Mesenchymal stem cell (in vitro differentiated cells and primary cell): ENCODE measurements around the gene OTOP3.
A peak's percentile ranks its signal among the peaks of the same experiment; 100 is the strongest.

Experiments used
- DNase-seq: peaks from one replicate; pipeline ENCODE4 v3.0.0-alpha.2; 2013
- H2AFZ ChIP-seq: one replicate; pipeline ENCODE4 v1.6.1; 2013; ENCODE audit warnings: low read depth, mild to moderate bottlenecking, control low read depth, inconsistent platforms, low read length, moderate library complexity
- H2AK5ac ChIP-seq: 2 replicates; pipeline ENCODE4 v1.6.1; 2013; ENCODE audit warnings: low read length, moderate library complexity, mild to moderate bottlenecking, inconsistent platforms; ENCODE audit not compliant: severe bottlenecking
- H2BK120ac ChIP-seq: one replicate; pipeline ENCODE4 v1.6.1; 2013; ENCODE audit warnings: low read depth, mild to moderate bottlenecking, inconsistent platforms, low read length, moderate library complexity
- H2BK12ac ChIP-seq, 2 experiments: one replicate each; pipeline ENCODE4 v1.6.1; 2013; ENCODE audit warnings: inconsistent platforms in 2 of 2, low read length in 2 of 2, mild to moderate bottlenecking in 2 of 2, moderate library complexity in 2 of 2, control low read depth in 1 of 2
- H2BK15ac ChIP-seq: one replicate; pipeline ENCODE4 v1.6.1; 2013; ENCODE audit warnings: mild to moderate bottlenecking, low read depth, inconsistent platforms; ENCODE audit not compliant: poor library complexity, severe bottlenecking
- H2BK5ac ChIP-seq: 2 replicates; pipeline ENCODE4 v1.6.1; 2013; ENCODE audit warnings: low read depth, mild to moderate bottlenecking, low read length, control low read depth, inconsistent platforms; ENCODE audit not compliant: poor library complexity, severe bottlenecking
- H3K14ac ChIP-seq, 2 experiments: one replicate each; pipeline ENCODE4 v1.6.1; 2013; ENCODE audit warnings: inconsistent platforms in 2 of 2, low read length in 2 of 2, control low read depth in 1 of 2, mild to moderate bottlenecking in 1 of 2, moderate library complexity in 1 of 2
- H3K18ac ChIP-seq, 2 experiments: one replicate each; pipeline ENCODE4 v1.6.1; 2013; ENCODE audit warnings: inconsistent platforms in 2 of 2, low read length in 2 of 2, control low read depth in 1 of 2, low read depth in 1 of 2, mild to moderate bottlenecking in 1 of 2
- H3K23ac ChIP-seq, 2 experiments: one replicate each; pipeline ENCODE4 v1.6.1; 2013; ENCODE audit warnings: inconsistent platforms in 2 of 2, low read length in 2 of 2, mild to moderate bottlenecking in 2 of 2, moderate library complexity in 2 of 2, control low read depth in 1 of 2
- H3K27ac ChIP-seq: 2 replicates; pipeline ENCODE4 v1.5.1; 2013; ENCODE audit warnings: mild to moderate bottlenecking, moderate library complexity, low read length, control low read depth, inconsistent platforms; ENCODE audit not compliant: poor library complexity, severe bottlenecking
- H3K27me3 ChIP-seq, 2 experiments: 2 replicates each; pipeline versions ENCODE4 v1.6.1 to v1.7.0; 2013; ENCODE audit warnings: low read length in 2 of 2, mild to moderate bottlenecking in 2 of 2, moderate library complexity in 2 of 2, control low read depth in 1 of 2, inconsistent platforms in 1 of 2; ENCODE audit not compliant: control insufficient read depth in 1 of 2, insufficient read depth in 1 of 2
- H3K36me3 ChIP-seq, 2 experiments: 2 replicates each; pipeline versions ENCODE4 v1.6.1 to v1.7.0; 2013; ENCODE audit warnings: low read length in 2 of 2, control low read depth in 1 of 2, inconsistent platforms in 1 of 2, low read depth in 1 of 2, mild to moderate bottlenecking in 1 of 2; ENCODE audit not compliant: insufficient read depth in 2 of 2, control insufficient read depth in 1 of 2
- H3K4ac ChIP-seq, 2 experiments: one replicate each; pipeline ENCODE4 v1.6.1; 2013; ENCODE audit warnings: inconsistent platforms in 2 of 2, low read length in 2 of 2, mild to moderate bottlenecking in 2 of 2, moderate library complexity in 2 of 2, control low read depth in 1 of 2, low read depth in 1 of 2
- H3K4me1 ChIP-seq: 2 replicates; pipeline ENCODE4 v1.6.1; 2013; ENCODE audit warnings: low read depth, low read length, control low read depth; ENCODE audit not compliant: control insufficient read depth, insufficient read depth
- H3K4me2 ChIP-seq: 2 replicates; pipeline ENCODE4 v1.6.1; 2013; ENCODE audit warnings: low read length, mild to moderate bottlenecking, inconsistent platforms; ENCODE audit not compliant: poor library complexity, severe bottlenecking
- H3K4me3 ChIP-seq, 2 experiments: 2 replicates each; pipeline versions ENCODE4 v1.5.1 to v1.7.0; 2013; ENCODE audit warnings: low read length in 2 of 2, mild to moderate bottlenecking in 2 of 2, control low read depth in 1 of 2, low read depth in 1 of 2; ENCODE audit not compliant: insufficient read depth in 1 of 2
- H3K79me1 ChIP-seq: replicated peaks from 2 replicates; pipeline ENCODE4 v1.6.1; 2013; ENCODE audit warnings: mild to moderate bottlenecking, control low read depth, low read length, inconsistent platforms; ENCODE audit not compliant: poor library complexity, severe bottlenecking
- H3K9ac ChIP-seq: 2 replicates; pipeline ENCODE4 v1.7.0; 2013; ENCODE audit warnings: mild to moderate bottlenecking, low read length, moderate library complexity
- H3K9me3 ChIP-seq: 2 replicates; pipeline ENCODE4 v1.7.0; 2013; ENCODE audit warnings: mild to moderate bottlenecking, low read length; ENCODE audit not compliant: control insufficient read depth
- H4K8ac ChIP-seq: one replicate; pipeline ENCODE4 v1.6.1; 2013; ENCODE audit warnings: inconsistent platforms, mild to moderate bottlenecking, low read length, moderate library complexity
- H4K91ac ChIP-seq: one replicate; pipeline ENCODE4 v1.6.1; 2013; ENCODE audit warnings: mild to moderate bottlenecking, low read length, inconsistent platforms
- WGBS: methylation state at CpG from one replicate; pipeline ENCODE4 v1.1.7; 2013; ENCODE audit warnings: mixed read lengths; 5-methylcytosine and 5-hydroxymethylcytosine counted together

The OTOP3 gene

GRCh38 chr17:74941128-74941725 is 5.5 kb downstream of the OTOP3 start:
- DNase-seq, result no peak
- no peak overlapping the region for H3K18ac ChIP-seq
- H3K36me3 ChIP-seq, result no peaks in the 10 kb centered on the region
- H4K91ac ChIP-seq, result no peak overlapping the region
- H3K14ac ChIP-seq, result no peak overlapping the region
- peaks cover 2% of the 10 kb centered on the region for H3K4me1 ChIP-seq
- no peak overlapping the region for H2AFZ ChIP-seq
- no peak overlapping the region for H3K4ac ChIP-seq
- H3K27me3 ChIP-seq, result peaks cover 72 to 86% of the 10 kb centered on the region in 2 experiments
- no peak overlapping the region for H2BK12ac ChIP-seq
- H3K4me2 ChIP-seq, result no peak overlapping the region
- H2BK120ac ChIP-seq, result no peak overlapping the region
- H3K4me3 ChIP-seq, result no peak overlapping the region
- H3K23ac ChIP-seq, result no peak overlapping the region
- H3K9me3 ChIP-seq, result no peaks in the 10 kb centered on the region
- 85% methylated on average over 21 of the region's 21 CpGs for WGBS
- no peaks in the 10 kb centered on the region for H3K79me1 ChIP-seq
- H2BK5ac ChIP-seq, result no peak overlapping the region
- H4K8ac ChIP-seq, result no peak overlapping the region
- no peak overlapping the region for H2AK5ac ChIP-seq
- no peak overlapping the region for H3K27ac ChIP-seq
- H3K9ac ChIP-seq, result no peak overlapping the region
- H2BK15ac ChIP-seq, result no peak overlapping the region

- Histone ChIP-seq H3K4me2 (no peak overlapping the region), H3K27ac (no peak overlapping the region), H3K23ac (no peak overlapping the region), H3K9me3 (no peaks in the 10 kb centered on the region), H3K79me1 (no peaks in the 10 kb centered on the region), H2BK120ac (no peak overlapping the region), H2BK12ac (no peak overlapping the region), H2AK5ac (no peak overlapping the region), H3K27me3 (peaks cover 52 to 76% of the 10 kb centered on the region in 2 experiments), H3K4me3 (no peak overlapping the region), H2BK15ac (no peak overlapping the region), H3K9ac (no peak overlapping the region), H3K18ac (no peak overlapping the region), H2BK5ac (no peak overlapping the region), H3K4me1 (peaks cover 2% of the 10 kb centered on the region), H4K91ac (no peak overlapping the region), H3K4ac (no peak overlapping the region), H3K14ac (peak overlapping the region in 1 of 2 experiments; percentile 71), H3K36me3 (no peaks in the 10 kb centered on the region), H4K8ac (no peak overlapping the region), H2AFZ (no peak overlapping the region)
- 73% methylated on average over 11 of the region's 13 CpGs for WGBS
- DNase-seq, result no peak
These were observed 8.3 kb downstream of the OTOP3 start for GRCh38 chr17:74943808-74944522.

GRCh38 chr17:74945543-74945942 is 9.8 kb downstream of the OTOP3 start:
- WGBS, result 86% methylated on average over 5 of the region's 6 CpGs
- Histone ChIP-seq H3K23ac (no peak overlapping the region), H3K36me3 (no peaks in the 10 kb centered on the region), H3K4ac (no peak overlapping the region), H3K27me3 (peaks cover 55 to 78% of the 10 kb centered on the region in 2 experiments), H3K4me2 (no peak overlapping the region), H3K79me1 (no peaks in the 10 kb centered on the region), H2BK12ac (no peak overlapping the region), H3K14ac (no peak overlapping the region), H2BK15ac (no peak overlapping the region), H2AK5ac (no peak overlapping the region), H3K4me1 (peaks cover 6% of the 10 kb centered on the region), H4K91ac (no peak overlapping the region), H3K18ac (no peak overlapping the region), H4K8ac (no peak overlapping the region), H3K9me3 (no peaks in the 10 kb centered on the region), H2AFZ (no peak overlapping the region), H3K4me3 (no peak overlapping the region), H3K27ac (no peak overlapping the region), H3K9ac (no peak overlapping the region), H2BK5ac (no peak overlapping the region), H2BK120ac (no peak overlapping the region)
- no peak for DNase-seq

GRCh38 chr17:74946641-74947040 is 10.9 kb downstream of the OTOP3 start:
- no peak overlapping the region for H3K4me3 ChIP-seq
- no peak overlapping the region for H3K23ac ChIP-seq
- H3K4ac ChIP-seq, result no peak overlapping the region
- H2AFZ ChIP-seq, result no peak overlapping the region
- no peak overlapping the region for H3K27ac ChIP-seq
- H3K14ac ChIP-seq, result no peak overlapping the region
- no peak overlapping the region for H2AK5ac ChIP-seq
- H3K18ac ChIP-seq, result no peak overlapping the region
- no peaks in the 10 kb centered on the region for H3K9me3 ChIP-seq
- WGBS, result 88% methylated on average over 14 of the region's 14 CpGs
- H3K4me2 ChIP-seq, result no peak overlapping the region
- H3K27me3 ChIP-seq, result peaks cover 55 to 78% of the 10 kb centered on the region in 2 experiments
- no peak for DNase-seq
- H2BK5ac ChIP-seq, result no peak overlapping the region
- H3K4me1 ChIP-seq, result peaks cover 6% of the 10 kb centered on the region
- no peak overlapping the region for H4K91ac ChIP-seq
- H4K8ac ChIP-seq, result no peak overlapping the region
- no peaks in the 10 kb centered on the region for H3K36me3 ChIP-seq
- H2BK15ac ChIP-seq, result no peak overlapping the region
- H2BK12ac ChIP-seq, result no peak overlapping the region
- H3K79me1 ChIP-seq, result no peaks in the 10 kb centered on the region
- no peak overlapping the region for H3K9ac ChIP-seq
- no peak overlapping the region for H2BK120ac ChIP-seq
